Hematopoietic multipotent progenitor cell treated with erythropoietin and hydrocortisone succinate and interleukin-3 and kit ligand, for 8 days (in vitro differentiated cells): ENCODE measurements around the gene C1GALT1.
A peak's percentile ranks its signal among the peaks of the same experiment; 100 is the strongest.

Experiments
- DNase-seq: peaks from one replicate; pipeline ENCODE4 v3.0.0-alpha.2; 2015

Gene C1GALT1

DNA sequence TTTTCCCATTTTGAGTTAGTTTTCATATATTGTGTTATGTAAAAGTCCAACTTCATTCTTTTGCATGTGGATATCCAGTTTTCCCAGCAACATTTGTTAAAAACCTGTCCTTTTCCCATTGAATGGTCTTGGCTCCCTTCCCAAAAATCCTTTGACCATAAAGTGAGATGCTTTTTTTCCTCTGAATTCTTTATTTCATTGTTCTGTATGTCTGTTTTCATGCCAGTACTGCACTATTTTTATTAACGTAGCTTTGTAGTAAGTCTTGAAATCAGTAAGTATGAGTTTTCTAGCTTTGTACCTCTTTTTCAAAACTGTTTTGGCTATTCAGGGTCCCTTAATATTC is 20.0 kb downstream of the C1GALT1 start:
- DNase-seq: no peak

DNA sequence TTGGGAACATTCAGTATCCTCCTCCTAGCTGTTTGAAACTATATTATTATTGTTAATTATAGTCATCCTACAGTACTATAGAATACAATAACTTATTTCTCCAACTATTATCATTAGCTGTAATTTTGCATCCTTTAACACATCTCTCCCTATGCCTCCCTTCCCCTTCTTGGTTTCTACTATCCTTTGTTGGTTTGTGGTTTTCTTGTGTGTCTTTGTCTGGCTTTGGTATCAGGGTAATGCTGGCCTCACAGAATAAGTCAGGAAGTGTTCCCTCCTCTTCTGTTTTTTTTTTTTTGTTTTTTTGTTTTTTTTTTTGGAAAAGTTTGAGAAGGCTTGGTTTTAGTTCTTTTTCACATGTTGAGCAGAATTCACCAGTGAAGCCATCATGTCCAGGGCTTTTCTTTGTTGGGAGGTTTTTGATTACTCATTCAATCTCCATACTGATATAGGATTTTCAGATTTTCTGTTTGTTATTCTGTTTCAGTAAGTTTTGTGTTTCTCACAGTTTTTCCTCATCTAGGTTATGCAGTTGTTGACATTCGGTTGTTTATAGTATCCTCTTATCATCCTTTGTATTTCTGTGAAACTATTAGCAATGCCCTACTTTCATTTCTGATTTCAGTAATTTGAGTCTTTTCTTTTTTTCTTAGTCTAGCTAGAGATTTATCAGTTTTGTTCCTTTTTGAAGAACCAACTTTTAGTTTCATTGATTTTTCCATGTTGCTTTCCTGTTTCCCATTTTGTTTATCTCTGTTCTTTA is 21.6 kb downstream of the C1GALT1 start:
- DNase-seq: peak; percentile 25

DNA sequence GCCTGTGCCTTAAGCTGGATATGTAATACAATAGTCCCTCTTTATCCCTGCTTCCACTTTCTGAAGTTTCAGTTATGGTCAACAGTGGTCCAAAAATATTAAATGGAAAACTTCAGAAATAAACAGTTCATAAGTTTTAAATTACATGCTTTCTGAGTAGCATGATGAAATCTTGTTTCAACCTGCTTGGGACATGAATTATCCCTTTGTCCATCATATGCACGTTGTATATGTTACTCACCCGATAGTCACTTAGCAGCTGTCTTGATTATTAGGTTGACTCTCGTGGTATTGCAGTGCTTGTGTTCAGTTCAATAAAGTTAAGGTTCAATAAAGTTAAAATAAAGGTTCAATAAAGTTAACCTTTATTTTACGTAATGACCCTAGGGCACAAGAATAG is 25.5 kb downstream of the C1GALT1 start:
- DNase-seq: no peak

DNA sequence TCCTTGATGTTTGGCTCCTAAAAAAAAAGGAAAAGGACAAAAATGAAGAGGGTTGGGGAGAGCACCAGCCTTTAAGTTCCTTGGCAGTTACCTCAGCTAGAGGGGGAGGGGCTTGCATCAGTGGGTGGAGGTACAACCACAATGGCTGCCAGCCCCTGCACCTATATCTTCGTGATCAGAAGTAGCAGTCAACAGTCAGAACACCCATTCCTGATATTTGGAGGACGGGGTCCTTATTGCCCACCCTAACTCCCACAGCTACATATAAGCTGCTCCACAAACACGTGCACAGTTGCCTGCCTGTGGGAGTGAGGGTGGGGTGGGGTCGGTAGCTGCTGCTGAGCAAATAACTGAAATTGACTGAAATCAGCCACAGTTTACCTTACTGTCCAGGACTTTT is 26.2 kb downstream of the C1GALT1 start:
- no peak for DNase-seq

DNA sequence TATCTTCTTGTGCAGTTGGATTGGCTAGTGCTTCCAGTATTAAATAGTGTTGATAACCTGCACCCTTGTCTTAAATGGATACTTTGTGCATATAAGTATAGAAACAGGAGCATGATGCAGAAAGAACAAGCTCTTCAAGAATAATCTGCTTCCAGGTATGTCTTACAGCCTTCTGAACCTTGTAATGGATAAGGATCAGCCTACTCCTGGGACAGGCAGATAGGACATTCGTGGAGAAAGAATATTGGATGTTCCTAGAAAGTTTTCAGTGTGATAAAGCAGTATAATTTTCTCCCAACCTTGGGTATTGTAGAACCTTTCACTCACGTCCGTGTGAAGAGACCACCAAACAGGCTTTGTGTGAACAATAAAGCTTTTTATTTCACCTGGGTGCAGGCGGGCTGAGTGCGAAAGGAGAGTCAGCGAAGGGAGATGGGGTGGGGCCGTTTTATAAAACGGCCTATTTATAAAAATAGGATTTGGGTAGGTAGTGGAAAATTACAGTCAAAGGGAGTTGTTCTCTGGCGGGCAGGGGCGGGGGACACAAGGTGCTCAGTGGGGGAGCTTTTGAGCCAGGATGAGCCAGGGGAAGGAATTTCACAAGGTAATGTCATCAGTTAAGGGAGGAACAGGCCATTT is 27.2 kb downstream of the C1GALT1 start:
- DNase-seq: no peak

DNA sequence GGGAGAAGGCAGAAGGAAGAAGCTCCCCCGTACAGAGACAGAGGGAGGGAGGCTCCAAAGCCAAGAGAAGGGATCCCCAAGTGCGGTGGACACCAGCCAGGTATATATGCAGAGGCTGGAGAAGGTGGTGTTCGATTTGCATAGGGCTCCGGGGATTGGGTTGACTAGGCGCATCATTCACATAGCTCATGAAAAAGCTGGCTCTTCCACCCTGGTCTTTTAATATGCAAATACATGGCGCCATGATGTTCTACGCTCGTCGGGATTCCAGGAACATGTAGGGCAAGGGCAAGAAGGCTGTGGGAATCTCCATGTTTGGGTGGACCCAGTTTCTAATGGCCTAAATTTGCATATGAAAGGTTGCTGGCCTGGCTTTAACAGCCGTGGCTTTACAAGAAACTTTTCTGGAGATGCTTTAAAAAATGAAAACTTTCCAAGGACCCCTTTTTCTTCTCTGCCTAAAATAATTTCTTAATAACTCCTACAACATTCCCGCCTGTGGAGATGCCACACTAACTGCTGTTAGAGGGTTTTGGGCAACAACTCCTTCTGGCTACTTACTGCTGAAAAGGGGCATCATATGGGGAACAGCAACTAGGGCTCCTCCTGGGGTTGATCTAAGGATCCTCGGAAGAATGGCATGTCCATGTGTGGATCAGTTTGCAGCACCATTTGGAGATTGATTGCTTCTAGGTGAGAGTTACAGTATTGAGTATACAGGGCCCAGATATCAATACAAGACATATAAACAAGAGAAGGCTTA is 28.3 kb downstream of the C1GALT1 start:
- DNase-seq: no peak

DNA sequence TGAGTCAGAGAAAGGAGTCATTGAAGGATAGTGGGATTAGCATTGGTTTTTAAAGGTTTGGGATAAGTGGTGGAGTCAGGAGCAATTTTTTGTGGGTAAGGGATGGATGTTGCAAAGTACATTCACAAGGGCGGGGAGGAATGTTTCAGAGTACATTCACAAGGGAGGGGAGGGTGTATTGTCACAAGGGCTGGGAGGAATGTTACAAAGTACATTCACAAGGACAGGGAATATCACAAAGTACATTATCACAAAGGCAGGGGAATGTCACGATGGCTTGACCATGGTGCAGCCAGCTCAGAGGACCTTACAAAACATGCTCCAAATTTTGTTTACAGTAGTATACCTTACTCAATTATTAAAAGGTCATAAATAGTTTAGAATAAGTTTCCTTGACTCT is 30.3 kb downstream of the C1GALT1 start:
- no peak for DNase-seq

DNA sequence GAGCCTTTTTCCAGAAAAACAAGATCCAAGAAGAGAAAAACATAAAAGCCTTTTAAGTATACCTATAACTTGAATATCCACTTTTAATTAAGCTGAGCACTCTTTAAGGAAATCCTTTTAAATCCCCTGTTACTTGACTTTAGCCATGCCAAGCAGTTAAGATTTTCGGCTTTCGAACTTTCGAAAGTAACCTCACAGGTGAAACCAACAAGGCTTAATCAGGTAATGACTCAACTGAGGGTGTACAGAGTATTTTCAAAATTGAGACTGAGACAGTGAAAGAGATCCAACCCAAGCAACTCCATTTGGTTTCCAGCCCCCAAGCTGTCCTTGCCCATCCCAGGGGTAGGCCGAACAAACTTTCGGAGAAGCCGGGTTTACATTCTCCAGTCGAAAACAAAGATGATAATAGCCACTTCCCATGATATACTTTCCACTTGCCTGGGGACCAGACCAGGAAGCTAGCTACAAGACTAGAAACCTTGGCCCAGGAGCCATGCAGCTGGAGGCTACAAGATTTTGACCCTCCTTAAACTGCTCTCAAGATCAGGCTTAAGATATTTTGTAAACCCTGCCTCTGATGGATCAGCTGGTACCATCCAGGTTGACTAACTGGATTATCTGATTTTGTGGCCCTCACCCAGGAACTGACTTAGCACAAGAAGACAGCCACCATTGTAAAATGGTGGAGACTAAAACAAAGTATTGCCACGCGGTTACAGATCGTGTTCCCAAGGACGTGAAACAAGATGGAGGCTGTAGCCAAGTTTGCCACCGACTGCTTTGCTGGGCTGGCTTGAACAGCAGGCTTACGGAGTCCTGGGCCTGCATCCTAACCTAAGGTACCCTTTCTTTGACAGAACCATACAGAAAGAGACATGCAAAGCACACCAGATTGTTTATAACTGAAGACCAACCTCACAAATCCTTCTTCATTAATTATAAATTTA is 32.3 kb downstream of the C1GALT1 start:
- DNase-seq: no peak

DNA sequence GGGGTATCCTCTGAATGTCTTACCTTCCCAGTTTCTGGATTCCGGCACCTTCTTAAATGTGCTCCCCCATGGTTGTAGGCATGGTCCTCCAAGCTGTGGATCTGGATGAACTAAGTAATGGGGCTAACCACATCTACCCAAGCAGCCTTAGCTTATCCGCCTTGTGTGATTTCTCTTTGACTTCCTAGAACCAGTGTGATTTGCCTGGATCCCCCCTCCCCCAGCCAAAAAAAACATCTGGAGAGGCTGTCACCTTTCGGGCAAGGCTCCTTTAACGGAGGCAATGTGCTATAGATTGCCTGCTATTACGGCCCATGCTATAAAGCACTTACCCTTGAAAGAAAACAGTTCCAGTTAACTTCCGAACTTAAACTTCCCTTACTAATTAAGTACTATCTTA is 33.9 kb downstream of the C1GALT1 start:
- no peak for DNase-seq

DNA sequence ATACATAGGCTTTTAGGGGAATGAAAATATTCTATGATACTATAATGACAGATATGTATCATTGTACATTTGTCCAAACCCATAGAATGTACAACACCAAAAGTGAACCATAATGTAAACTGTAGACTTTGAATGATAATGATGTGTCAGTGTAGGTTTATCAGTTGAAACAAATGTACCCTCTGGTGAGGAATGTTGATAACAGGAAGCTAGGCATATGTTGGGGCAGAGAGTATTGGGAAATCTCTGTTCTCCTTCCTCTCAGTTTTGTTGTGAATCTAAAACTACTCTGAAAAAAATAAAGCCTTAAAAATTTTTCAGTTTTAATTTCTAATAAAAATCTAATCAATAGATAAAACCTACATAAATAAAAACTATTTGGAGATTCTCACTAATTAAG is 36.9 kb downstream of the C1GALT1 start:
- DNase-seq: peak; percentile 46

DNA sequence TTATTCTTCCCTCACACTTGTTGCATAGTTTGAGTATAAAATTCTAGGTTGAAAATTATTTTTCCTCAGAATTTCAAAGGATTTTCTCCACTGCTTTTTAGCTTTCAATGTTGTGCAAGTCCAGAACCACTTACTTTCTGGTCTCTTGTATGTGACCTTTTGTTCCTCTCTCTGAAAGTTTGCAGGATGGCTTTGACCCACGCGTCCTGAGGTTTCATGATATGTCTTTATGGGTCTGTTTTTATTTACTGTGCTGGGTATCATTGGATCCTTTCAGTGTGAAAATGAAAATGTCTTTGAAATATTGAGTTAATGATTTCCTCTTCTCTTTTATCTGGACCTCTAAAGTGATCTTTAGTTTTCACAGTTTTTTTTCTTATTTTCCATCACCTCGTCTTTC is 38.5 kb downstream of the C1GALT1 start:
- no peak for DNase-seq

DNA sequence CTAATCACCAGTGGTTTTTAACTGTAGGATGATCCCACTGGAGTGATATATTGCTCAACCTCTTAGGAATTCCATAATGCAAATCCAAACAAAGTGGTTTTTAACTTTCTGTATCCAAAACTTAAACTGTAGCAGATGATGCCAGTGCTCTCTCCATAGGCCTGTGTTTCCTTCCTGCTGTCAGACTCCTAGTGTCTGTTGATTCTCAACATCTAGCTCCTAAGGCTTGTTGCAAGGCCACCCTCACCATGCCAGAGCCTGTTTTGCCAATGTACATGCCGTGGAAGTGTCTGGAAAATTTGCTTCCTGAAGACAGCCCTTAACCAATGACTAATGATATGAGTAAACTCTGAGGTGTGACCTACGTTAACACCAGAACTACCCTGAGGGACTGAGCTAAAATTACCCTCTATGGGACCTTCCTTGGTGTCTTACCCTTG is 39.3 kb downstream of the C1GALT1 start:
- DNase-seq: no peak

DNA sequence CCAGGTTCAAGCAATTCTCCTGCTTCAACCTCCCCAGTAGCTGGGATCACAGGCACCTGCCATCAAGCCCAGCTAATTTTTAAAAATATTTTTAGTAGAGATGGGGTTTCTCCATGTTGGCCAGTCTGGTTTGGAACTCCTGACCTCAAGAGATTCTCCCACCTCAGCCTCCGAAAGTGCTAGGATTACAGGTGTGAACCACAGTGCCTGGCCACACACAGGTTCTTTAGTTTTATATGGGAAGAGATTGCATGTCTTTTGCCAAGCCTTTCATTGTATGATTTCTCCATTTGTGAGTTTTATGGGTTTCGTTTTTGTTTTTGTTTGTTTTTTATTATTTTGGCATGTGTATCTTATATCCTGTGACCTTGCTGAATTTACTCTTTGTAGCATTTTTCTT is 40.9 kb downstream of the C1GALT1 start:
- no peak for DNase-seq

DNA sequence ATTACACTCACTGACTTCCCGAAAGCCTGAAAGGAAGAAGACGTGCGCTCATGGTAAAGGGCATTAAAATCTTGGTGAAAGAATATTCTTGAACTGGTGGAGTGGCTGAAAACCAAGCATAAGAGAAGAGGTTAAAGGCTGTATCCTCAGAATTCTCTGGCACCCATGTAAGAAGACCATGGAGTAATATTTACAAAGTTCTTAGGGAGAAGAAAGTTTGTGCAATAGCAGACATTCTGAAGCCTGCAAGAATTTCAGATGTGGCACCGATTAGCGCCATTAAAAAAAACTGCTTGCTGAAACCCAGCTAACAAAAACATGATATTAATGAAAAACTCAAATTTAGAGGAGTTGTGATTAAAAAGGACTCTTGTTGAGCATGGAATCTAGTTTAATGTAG is 44.1 kb downstream of the C1GALT1 start:
- DNase-seq: no peak

DNA sequence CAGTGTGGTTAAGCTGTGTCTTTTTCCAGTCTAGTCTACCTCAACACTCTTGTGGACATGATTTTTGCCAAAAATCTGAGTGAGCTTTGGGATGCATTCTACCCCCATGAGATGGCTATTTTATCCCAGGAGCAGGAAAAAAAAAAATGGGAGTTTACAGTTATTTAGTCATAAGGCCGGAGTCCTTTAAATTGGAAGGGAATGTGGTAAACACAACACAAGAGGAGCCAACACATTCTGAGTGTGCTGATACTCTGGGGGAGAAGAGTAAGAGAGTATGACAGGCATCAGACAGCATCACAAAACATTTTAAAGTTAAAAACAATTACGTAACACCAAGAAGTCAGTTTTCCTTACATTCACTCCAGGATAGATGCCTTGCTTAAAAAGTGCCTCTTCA is 46.1 kb downstream of the C1GALT1 start:
- DNase-seq: no peak

DNA sequence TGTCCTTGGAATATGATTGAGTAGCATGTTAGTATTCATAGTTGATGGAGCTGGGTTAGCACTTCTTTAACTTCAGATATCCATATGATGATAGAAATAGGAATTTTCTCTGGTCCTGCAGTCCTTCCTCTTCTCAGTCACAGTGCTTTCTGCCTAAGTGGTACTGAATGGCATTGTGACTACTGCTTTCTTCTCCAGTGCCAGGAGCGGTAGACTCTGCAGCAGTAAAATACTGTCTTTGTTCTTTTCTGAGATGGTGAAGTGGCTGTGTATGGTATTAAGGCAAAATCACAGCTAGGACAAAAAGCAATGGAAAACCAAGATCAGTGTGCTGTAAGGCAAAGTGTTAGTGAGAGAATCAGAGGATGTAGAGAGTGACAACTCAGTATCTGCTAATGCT is 46.6 kb downstream of the C1GALT1 start:
- DNase-seq: no peak

DNA sequence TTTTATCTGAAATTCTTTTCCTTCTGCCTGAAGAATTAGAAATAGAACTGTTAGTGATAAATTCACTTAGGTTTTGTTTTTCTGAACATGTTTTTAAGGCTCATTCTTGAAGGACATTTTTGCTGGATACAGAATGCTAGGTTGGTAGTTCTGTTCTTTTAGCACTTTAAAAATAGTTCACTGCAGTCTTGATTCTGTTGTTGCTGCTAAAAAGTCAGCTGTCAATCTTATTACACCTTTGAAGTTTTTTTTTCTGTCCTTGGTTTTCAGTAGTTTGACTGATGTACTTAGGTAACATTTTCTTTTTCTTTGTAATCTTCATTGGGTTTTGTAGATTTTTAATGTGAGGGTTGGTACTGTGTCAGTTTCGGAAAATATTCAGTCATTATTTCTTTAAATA is 48.7 kb downstream of the C1GALT1 start:
- DNase-seq: no peak

DNA sequence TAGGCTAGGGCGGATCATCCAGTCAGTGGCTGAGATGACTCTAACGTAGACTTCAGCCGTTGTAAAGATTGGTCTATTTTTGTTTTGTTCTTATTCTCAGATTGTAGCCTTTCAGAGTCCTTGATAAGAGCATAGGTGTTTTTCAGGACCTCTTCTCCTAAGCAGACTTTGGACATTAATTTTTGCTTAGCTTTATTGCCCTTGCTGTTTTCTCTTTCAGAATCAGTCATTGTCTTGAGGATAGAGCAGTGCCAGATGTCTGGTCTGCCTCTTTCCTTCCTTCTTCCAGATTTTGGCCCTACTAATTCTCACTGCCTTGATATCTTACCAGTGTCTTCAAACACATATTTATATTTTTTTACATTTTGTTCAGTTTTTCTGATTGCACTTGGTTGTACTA is 49.5 kb downstream of the C1GALT1 start:
- no peak for DNase-seq

DNA sequence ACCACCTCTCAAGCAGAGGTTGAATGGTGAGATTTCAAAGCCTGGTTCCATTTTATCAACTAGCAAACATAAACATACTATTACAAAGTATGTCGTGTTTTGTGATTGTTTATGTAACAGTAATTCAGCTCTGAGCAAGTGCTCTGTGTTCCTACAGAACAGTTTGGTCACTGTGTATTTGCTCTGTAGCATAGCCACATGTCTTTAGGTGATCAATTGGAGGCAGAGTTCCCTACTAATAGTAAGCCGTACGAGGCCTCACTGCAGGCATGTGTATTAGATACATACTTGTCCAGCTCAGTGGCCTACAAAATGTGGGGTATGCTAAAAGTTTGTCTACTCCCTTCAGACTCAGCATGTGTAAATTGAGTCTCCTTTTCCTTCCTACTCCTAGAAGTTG is 53.0 kb downstream of the C1GALT1 start:
- DNase-seq: no peak

DNA sequence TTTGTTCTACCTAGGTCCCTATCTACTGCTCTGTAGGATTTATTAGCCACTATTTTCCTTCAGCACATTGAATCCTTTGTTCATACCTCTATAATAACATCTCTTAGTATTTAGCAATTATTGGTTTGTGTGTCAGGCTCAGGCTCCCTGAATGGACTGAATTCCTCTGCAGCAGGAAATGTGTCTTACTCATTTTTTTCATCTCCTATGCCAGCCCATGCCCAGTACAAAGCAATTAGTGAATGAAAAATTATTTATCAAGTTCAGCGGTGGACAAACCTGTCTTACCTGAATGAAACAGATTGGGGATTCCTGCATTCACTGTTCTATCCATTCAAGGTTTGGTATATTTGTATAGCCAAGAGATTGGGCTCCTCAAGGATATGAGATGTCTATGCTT is 53.7 kb downstream of the C1GALT1 start:
- no peak for DNase-seq

DNA sequence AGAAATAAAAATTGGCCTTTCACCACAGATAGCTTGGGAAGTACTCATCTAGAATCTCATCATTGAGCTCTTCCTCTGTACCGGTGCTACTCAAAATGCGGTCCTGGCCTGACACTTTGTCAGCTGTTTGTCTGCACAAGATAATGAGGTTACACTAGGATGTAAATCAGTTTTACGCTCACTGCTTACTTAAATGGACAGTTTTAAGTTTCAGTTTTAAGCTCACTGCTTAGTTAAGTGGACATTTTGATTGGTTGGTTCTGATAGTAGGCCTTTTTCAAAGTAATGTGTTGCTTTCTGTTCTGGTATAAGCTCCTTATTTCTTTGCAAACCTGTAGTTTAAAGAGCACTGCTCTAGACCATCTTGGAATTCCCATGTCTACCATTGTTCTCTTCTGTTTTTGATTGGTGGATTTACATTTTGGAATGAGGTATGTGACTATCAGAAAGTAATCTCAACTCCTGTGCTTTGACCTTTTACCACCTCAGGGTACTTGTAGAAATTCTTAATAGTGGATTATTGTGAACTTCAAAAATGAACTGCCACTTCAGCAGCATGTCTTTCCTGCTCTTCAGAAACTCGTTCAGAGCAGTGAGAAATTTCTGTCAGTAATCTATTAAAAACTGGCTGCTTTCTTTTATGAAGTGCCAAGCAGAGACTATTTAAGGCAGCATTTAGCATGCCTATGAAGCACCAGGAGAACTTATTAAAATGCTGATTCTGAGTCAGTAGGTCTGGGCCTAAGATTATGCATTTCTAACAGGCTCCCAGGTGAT is 55.0 kb downstream of the C1GALT1 start:
- no peak for DNase-seq

DNA sequence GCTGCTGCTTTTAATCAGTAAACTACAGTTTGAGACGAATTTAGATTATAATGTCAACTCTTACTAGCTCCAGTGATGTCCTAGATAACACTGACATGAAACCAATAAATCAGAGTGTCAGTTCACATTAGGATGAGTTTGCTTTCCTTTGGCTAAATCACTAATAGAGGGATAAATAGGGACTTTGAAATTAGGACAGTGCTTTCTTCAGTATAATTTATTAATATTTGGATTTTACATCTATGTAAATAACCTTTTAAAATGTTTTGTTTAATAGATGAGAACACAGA is 55.6 kb downstream of the C1GALT1 start:
- no peak for DNase-seq

DNA sequence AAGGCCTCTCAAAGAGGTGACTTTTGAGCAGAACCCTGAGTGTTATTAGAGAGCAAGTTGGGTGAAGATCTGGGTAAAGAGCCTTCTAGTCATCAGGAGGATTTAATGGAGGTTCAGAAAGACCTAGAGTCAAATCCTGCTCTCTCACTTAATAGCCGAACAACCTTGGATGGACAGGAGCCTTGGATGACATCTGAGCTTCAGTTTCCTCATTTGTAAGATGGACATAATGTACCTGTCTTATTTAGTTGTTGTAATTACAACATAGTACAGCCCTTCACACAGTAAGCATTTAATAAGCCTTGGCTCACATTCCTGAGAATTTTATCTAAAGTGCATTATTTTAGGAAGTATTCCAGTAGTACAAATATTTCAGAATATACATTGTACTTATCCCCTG is 57.0 kb downstream of the C1GALT1 start:
- no peak for DNase-seq
